Measurements from ENCODE around the gene CCDC178. TPM values are rescaled to one million over a fixed set of nuclear protein-coding genes. Genes with fewer than 3 reads are reported as not detected.
"Not testable (repeated sequence)": the region's sequence is repeated elsewhere in the genome, so short reads cannot be mapped to it uniquely, and the experiment has no call there.

Gene CCDC178
- polyA plus RNA-seq, 12 donors: 0.19 to 1.4 (median 0.73) TPM; not detected in 2

DNA sequence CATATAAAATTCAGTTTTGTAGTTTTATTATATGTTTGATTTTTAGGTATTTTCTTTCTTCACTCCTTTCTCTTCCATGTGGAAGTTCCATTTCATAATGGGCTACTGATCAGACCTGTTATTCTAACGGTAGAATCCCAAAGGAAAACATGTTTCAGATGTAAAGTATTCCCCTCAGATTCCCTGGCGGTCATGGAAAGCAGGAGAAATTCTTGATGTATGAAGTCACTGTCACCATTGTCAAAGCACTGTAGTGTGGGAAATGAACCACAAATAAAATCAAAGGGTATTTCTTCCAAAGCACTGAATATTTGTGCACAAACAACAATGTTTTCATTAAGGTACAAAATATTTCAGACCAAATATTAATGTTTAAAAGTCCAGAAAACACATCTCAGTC, 430.4 kb downstream of the CCDC178 start:
- peak; percentile 4 for DNase-seq

DNA sequence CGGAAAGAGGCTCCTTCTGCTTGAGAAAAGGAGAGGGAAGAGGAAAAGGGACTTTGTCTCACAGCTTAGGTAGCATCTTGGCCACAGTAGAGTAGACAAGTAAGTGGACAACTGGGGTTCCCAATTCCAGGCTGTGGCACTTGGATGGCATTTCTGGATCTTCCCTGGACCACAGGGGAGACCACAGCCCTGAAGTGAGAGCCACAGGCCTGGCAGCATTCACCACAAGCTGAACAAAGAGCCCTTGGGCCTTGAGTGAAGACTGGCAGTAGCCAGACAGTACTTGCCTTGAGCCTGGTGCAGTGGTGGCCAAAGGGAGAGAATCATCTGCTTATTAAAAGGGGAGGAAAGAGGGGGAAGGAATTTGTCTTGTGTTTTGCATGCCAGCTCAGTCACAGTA, 441.6 kb downstream of the CCDC178 start:
- no peak for DNase-seq

DNA sequence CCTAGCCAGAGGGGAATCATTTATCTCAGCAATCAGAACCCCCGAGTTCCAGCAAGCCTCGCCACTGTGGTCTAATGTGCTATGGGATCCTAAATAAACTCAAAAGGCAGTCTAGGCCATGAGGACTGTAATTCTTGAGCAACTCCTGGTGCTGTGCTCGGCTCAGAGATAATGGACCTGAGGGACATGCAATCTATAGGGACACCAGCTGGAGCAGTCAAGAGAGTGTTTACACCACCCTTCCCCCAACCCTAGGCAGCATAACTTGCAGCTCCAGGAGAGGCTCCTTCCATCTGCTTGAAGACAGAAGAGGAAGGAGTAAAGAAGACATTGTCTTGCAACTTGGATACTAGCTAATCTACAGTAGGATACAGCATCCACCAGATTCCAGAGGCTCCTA, 442.2 kb downstream of the CCDC178 start:
- no peak for DNase-seq

- DNase-seq: no peak
Observed at GRCh38 chr18:32983721-32984120, 456.8 kb downstream of the CCDC178 start.

DNA sequence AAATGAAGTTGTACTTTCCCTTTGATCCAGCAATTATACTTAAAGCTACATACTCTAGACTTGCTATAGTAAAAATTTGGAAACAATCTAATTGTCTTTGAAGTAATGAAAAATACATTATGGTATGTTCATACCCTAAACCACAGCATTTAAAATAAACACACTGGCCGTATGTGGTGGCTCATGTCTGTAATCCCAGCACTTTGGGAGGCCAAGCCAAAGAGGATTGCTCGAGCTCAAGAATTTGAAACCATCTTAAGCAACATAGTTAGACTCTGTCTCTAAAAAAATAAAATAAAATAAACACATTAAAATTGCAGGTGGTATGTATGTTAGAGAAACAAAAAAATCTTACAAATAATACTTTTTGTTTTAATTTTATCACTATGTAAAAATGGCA, 459.6 kb downstream of the CCDC178 start:
- DNase-seq: no peak

- no peak for DNase-seq
Observed at GRCh38 chr18:32975501-32975900, 465.0 kb downstream of the CCDC178 start.

GRCh38 chr18:32975163-32975436, 465.4 kb downstream of the CCDC178 start:
- DNase-seq: no peak

GRCh38 chr18:32974421-32975162, 465.9 kb downstream of the CCDC178 start:
- DNase-seq: no peak

GRCh38 chr18:32968248-32968647, 472.3 kb downstream of the CCDC178 start:
- DNase-seq: no peak

- no peak for DNase-seq
Observed at GRCh38 chr18:32966141-32966540, 474.4 kb downstream of the CCDC178 start.

DNA sequence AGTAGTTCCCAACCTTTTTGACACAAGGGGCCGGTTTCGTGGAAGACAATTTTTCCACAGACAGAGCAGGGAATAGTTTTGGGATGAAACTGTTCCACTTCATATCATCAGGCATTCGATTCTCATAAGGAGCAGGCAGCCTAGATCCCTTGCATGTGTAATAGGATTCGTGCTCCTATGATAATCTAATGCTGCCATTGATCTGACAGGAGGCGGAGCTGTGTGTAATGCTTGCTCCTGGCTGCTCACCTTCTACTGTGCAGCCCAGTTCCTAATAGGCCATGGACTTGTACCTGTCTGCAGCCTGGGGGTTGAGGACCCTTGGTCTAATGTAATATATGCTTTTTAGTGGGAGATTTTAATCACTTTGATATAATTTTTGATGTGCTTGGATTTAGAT, 479.0 kb downstream of the CCDC178 start:
- DNase-seq: no peak

DNA sequence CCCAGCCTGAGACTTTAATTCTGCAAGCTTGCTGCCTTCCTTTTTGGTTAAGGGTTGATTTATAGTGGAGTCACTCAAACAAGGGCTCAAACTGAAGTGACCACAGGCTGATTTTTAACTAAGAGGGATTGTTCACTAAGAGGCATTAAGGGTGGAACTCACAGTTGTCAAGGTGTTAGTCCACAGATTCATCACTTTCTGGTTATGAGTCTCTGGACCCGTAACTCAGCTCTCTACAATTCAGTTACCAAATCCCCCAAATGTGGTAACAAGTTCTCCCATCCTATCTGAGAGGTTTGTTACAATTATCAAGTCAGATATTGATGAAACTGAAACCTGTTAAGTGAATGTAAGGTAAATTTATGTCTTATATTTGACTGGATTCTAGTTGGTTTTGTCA, 481.8 kb downstream of the CCDC178 start:
- DNase-seq: no peak

- peak; percentile 46 for DNase-seq
Observed at GRCh38 chr18:32956591-32957315, 483.8 kb downstream of the CCDC178 start.

DNA sequence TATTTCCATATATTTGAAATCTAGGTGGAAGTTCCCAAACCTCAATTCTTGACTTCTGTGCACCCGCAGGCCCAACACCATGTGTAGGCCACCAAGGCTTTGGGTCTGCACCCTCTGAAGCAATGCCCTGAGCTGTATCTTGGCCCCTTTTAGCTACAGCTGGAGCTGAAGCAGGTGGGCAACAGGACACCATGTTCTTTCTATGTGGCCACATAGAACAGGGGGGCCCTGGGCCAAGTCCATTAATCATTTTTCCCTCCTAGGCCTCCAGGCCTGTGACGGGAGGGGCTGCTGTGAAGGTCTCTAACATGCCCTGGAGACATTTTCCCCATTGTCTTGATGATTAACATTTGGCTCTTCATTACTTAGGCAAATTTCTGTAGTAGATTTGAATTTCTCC, 488.2 kb downstream of the CCDC178 start:
- DNase-seq: not testable (repeated sequence)

DNA sequence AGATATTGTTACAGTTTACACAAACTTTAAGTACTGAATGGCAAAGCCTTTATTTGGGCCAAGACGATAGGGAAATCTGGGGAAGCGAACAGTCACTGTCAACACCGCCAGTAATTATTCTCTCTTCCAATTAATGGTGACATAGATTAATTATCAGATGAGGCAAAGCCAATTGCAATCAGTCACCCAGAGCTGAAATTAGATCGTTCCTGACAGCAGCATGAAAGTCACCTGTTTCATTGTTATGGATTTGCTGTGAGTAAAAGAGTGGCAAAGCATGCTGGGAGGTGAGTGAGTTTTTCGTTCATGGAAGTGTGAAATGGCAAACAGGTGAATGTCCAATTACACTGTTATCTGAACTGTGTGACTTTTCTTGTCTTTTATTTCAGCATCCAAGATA, 502.9 kb downstream of the CCDC178 start:
- DNase-seq: no peak

DNA sequence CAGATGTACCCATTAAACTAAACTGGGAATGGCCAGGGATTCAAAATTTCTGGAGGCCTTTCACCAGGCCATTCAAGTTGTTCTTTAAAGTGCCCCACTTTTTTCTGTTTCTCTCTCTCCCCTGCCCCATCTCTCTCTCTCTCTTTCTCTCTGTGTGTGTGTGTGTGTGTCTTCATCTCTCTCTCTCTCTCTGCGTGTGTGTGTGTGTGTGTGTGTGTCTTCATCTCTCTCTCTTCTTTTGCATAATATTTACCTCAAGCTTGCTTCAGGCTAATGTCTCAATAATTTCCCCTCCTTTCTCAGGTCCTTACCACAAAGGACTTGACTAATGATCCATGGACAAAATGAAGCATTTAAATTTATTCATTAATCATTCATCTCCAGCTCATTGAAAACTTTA, 503.5 kb downstream of the CCDC178 start:
- no peak for DNase-seq

DNA sequence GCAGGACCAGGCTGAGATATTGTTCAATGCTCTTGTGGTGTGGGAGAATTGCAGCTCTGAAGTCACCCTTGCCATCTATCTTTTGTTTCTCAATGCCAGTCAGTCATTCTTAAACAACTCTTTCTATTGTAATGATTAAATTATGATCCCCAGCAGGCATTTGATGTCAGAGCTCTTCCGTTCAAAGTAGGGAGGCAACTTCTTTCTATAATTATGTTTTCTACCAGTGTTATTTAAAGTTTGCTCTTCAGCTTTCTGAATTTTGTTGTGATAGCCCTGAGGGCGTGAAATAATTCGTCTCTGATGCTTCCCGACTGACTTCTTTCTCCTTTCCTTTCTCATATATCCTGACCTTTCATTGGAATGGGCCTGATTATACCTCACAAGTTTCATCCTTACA, 506.3 kb downstream of the CCDC178 start:
- DNase-seq: no peak

- DNase-seq: no peak
Observed at GRCh38 chr18:32930695-32931301, 509.7 kb downstream of the CCDC178 start.

- DNase-seq: no peak
Observed at GRCh38 chr18:32929213-32929612, 511.3 kb downstream of the CCDC178 start.

DNA sequence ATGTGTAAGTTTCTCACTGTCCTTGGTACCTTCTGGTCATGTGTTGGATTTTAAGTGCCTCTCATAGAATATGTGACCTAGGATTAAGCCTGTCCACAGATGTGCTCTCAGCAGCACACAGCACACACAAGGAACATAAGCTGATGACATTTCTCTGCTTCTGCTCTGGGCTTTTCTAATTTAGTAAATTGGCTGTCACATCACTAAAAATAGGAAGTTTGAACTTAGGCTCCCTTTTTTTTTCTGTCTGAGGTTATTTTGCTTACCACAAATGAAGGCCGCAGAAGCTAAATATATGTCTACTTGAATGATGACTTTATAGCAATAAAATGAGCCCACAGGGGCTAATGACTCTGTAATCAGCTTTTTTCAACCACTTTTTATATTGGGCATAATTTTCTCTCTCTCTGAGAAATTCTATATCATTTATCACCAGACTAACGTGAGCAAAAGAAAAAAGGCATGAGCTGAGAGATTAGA, 517.5 kb downstream of the CCDC178 start:
- no peak for DNase-seq

DNA sequence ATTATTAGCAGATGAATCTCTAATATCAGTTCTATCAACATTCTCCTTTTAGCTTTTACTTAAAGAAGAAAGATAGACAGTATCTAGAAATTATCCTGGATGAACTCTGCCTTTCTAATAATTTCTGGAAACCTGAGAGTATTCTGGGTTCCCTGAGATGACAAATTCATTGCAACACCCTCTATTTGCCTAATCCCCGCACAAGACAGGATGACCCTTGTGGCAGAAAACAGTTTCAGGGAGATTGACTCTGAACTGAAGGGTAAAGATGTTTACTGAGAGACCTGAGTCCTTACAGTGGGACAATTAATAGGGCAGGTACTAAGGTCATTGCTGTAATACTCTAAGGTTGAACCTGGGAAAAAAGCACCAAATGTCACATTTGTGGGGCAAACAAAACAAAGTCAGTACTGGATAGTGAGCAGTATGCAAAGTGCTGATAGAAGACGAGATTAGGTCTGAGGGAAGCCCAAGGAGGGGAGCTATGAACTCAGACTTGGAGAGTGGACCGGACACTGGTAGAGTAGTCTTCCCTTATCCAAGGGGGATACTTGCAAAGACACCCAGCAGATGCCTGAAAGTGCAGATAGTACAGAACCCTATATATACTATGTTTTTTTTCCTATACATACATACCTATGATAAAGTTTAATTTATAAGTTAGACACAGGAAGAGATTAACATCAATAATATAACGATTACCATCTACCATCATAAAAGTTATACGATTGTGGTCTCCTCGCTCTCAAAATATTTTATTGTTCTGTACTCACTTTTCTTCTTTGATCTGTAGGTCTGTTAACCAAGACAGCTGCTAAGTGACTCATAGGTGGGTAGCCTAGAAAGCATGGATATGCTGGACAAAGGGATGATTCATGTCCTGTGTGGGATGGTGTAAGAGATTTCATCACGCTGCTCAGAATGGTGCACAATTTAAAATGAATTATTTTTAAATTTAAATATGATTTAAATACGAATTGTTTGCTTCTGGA, 519.4 kb downstream of the CCDC178 start:
- no peak for DNase-seq

DNA sequence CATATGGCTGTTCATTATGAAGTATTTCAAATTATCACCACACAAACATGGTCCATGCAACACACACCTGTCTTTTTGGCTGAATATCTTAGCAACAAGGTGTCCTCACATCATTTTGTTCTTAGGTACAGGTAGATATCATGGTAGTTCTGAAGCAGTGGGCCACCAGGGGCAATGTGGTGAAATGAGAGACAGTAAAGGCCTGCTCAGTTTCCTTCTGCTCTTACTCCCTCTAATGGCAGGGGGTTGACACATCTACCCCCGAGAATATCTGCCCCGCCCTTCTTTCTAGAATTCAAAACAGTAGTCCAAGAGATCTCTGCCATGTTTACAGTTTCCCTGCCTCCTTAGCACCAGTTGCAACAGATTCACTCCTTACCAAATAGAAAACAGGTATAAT, 520.7 kb downstream of the CCDC178 start:
- DNase-seq: no peak
